Activated T-helper 2 cell treated with anti-CD3 and anti-CD28 coated beads, Interferon-gamma antibody, Interleukin-2, Interleukin-4, amounts not matched to agents 10 μg/mL and 5 μg/mL and 100 μg/mL, durations not matched to agents 14 hours and 24 hours and 36 hours (primary cell): ENCODE results near the gene NGDN. TPM values are rescaled to one million over a fixed set of nuclear protein-coding genes. Genes with fewer than 3 reads are reported as not detected.
"Not testable (repeated sequence)": the region's sequence is repeated elsewhere in the genome, so short reads cannot be mapped to it uniquely, and the experiment has no call there.

Experiments
- DNase-seq: peaks from one replicate; pipeline ENCODE4 v3.0.0; 2021; ENCODE audit warnings: low spot score
- H3K27ac Mint-ChIP-seq: one replicate; pipeline ENCODE4 v1.8.0; 2021; ENCODE audit warnings: mixed read lengths
- H3K27me3 Mint-ChIP-seq: one replicate; pipeline ENCODE4 v1.8.0; 2021; ENCODE audit warnings: low read depth, mixed read lengths
- H3K36me3 Mint-ChIP-seq: one replicate; pipeline ENCODE4 v1.8.0; 2021; ENCODE audit warnings: low read depth, mixed read lengths
- H3K4me1 Mint-ChIP-seq: one replicate; pipeline ENCODE4 v1.8.0; 2021; ENCODE audit warnings: low read depth, mixed read lengths
- H3K4me3 Mint-ChIP-seq: one replicate; pipeline ENCODE4 v1.8.0; 2021; ENCODE audit warnings: low read depth, mild to moderate bottlenecking, moderate library complexity, mixed read lengths
- H3K9me3 Mint-ChIP-seq: one replicate; pipeline ENCODE4 v1.8.0; 2021; ENCODE audit warnings: mixed read lengths
- intact Hi-C: fragments of 100-400 bp; cut with micrococcal nuclease; formaldehyde crosslinking; loops from one replicate; pipeline ENCODE4 v1.15.1; 2023
- total RNA-seq: library from RNA; stranded (reverse); gene quantifications from 2 replicates; pipeline ENCODE4 v1.2.3, GENCODE V29; 2022

NGDN gene
- total RNA-seq, 1 donor from 2014 or later = 65.6 TPM

DNA sequence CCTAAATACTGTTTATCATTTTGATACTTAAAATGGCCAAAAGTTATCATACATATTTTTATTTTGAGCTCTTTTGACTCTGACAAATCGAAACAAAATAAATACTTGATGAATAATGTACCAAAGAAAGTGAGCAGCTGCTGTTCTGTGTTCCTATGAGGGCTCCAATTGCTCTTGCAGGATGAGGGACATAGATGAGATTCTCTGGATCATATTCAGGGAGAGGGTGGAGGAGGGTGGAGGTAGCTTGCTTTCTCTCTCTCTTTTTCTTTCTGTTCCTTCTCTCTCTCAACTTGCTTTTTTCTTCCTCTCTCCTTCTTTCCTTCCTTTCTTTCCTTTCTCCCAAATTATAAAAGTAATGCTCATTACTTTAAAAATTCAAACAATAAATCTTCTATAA, 25.2 kb upstream of the NGDN start:
- Mint-ChIP-seq H3K36me3 (no peaks in the 10 kb centered on the region), H3K27ac (no peak overlapping the region), H3K27me3 (peaks cover 4% of the 10 kb centered on the region), H3K9me3 (no peaks in the 10 kb centered on the region), H3K4me1 (no peaks in the 10 kb centered on the region), H3K4me3 (no peak overlapping the region)
- no peak for DNase-seq
- intact Hi-C loops = no loop called here

DNA sequence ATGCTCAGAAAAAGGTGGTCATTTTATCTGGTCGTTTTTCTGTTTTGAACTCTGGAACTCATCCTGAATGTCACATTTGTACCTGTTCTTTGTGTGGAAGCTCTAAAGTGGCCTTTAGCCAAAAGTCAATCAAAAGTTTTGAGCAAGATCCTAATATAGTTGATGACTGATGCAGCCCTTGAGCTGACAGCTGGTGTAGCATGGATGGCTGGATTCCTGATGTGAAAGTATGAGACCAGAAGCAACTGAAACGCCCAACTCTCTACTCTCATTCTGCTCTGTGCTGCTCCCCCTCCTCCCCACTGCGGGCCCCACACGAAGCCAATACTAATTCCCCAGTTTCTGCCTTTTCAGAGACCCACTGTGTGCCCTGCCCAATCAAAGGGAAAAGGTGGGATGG, 23.7 kb upstream of the NGDN start:
- Mint-ChIP-seq H3K4me1 (no peaks in the 10 kb centered on the region), H3K36me3 (no peaks in the 10 kb centered on the region), H3K27me3 (peaks cover 4% of the 10 kb centered on the region), H3K27ac (no peak overlapping the region), H3K9me3 (no peaks in the 10 kb centered on the region), H3K4me3 (no peak overlapping the region)
- intact Hi-C loops = no loop called here
- no peak for DNase-seq

DNA sequence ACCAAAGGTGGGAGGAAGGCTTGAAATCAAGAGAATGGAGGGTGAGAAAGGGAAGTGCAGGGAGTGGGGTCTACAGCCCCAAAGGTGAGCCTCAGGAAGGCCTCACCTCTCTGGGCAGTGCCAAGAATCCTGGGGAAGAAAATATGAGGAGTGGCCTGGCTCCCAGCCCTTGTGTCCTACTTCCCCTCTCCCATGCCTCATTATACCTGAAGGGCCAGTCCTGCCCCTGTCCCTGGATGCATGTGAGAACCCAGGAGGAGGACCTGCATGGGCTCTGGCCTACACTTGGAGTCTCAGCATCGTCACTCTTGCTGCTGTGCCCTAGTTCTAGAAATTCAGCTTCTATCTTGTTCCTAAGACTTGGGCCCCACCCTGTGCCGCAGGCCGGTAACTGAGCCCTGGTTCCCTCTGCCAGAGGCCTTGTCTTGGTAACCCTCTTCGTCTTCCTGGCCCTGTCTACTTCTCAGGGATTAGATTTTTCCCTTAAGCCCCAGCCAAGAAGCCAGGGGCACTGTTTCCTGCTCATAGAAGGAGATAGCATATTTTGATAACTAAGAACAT, 23.1 kb upstream of the NGDN start:
- Mint-ChIP-seq H3K4me3 (no peak overlapping the region), H3K4me1 (no peaks in the 10 kb centered on the region), H3K9me3 (no peaks in the 10 kb centered on the region), H3K36me3 (no peaks in the 10 kb centered on the region), H3K27ac (no peak overlapping the region), H3K27me3 (peaks cover 2% of the 10 kb centered on the region)
- intact Hi-C loops = no loop called here
- DNase-seq = no peak

DNA sequence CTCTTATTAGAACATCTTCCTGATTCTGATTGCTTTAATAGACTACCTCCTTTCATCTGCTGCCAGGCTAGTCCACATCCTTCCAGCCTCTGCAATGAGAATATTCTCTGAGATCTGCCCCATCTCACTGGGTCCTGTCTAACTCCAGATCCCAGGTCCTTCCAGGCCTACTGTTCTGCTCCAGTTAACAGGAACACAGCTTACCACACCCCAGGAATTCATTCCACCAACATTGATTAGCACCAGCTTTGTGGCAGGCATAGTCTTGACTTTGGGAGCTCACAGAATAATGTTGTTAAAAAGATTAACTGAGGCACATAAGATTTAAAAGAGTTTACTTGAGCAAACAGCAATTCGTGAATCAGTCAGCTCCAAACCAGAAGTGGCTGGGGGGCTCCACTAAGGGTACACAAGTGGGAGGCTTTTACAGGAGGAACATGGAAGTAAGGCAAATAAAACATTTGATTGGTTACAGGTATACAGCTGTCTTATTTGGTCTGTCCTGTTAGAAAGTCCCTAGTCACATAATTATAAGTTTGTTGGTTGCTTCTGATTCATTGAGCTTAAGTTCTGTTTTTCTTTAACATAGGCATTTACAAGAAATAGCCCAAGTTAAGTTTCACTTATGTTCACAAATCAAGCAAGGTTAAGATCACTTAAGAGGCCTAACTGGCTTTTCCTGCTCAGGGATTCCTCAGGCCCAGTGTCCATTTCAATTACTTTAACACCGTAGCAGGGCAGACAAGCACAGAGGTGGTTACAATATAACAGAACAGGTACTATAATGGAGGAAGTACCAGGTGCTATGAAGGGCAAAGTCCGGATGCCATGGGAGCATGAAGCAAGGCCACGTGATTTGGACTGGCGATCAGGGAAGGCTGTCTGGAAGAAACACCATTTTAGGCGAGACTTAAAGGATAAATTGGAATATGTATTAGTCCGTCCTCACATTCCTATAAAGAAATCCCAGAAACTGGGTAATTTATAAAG, 21.8 kb upstream of the NGDN start:
- Mint-ChIP-seq H3K9me3 (no peaks in the 10 kb centered on the region), H3K36me3 (no peaks in the 10 kb centered on the region), H3K4me1 (no peaks in the 10 kb centered on the region), H3K27me3 (peaks cover 3% of the 10 kb centered on the region), H3K27ac (peak overlapping the region; percentile 2), H3K4me3 (no peak overlapping the region)
- intact Hi-C loops = no loop called here
- no peak for DNase-seq

DNA sequence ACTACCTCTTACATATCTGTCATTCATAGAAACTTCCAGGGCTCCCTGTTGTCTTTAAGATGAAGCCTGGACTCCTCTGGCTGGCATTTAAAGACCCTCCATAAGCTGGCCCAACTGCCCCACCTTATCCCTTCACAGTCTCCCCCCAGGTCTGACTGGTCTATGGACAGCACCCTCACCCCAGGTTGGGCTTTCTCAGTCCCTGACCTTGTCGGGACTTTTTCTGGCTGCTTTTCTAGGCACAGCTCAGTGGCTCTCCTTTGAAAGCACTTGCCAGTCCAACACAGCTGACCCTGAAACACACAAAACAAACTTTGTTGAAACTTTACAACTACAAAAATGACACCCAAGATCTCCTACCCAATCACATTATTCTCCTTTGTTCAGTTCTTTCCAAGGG, 20.2 kb upstream of the NGDN start:
- H3K27ac Mint-ChIP-seq = no peak overlapping the region
- intact Hi-C loops = no loop called here
- no peak overlapping the region for H3K4me3 Mint-ChIP-seq
- DNase-seq = no peak
- H3K36me3 Mint-ChIP-seq = no peaks in the 10 kb centered on the region
- no peaks in the 10 kb centered on the region for H3K4me1 Mint-ChIP-seq
- H3K27me3 Mint-ChIP-seq = peaks cover 8% of the 10 kb centered on the region
- H3K9me3 Mint-ChIP-seq = no peaks in the 10 kb centered on the region

DNA sequence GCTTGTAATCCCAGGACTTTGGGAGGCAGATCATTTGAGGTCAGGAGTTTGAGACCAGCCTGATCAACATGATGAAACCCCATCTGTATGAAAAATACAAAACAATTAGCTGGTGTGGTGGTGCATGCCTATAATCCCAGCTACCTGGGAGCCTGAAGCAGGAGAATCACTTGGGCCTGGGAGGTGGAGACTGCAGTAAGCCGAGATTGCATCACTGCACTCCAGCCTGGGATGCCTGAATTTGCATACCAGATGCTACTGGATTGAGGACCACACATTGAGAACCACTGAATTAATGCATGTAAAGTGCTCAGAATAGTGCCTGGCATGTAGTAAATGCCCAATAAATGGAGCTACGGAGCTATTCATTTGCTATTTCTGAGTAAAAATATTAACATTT, 19.1 kb upstream of the NGDN start:
- DNase-seq = no peak
- Mint-ChIP-seq H3K36me3 (no peaks in the 10 kb centered on the region), H3K27me3 (peaks cover 14% of the 10 kb centered on the region), H3K4me1 (no peaks in the 10 kb centered on the region), H3K27ac (no peak overlapping the region), H3K4me3 (no peak overlapping the region), H3K9me3 (no peaks in the 10 kb centered on the region)
- intact Hi-C loops = no loop called here

DNA sequence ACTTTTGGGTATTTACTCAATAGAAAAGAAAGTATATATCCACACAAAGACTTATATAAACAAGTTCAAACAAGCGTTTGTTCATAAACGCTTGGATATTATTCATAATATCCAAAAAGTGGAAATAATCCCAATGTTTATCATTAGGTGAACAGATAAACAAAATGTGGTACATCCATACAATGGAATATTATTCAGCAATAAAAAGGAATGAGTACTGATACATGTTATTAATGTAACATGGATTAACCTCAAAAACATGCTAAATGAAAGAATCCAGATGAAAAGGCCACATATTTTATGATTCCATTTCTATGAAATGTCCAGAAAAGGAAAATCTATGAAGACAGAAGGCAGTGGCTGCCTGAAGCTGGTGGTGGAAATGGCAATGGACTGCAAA, 17.3 kb upstream of the NGDN start:
- Mint-ChIP-seq H3K36me3 (no peaks in the 10 kb centered on the region), H3K27ac (no peak overlapping the region), H3K9me3 (no peaks in the 10 kb centered on the region), H3K4me1 (no peaks in the 10 kb centered on the region), H3K27me3 (peaks cover 15% of the 10 kb centered on the region), H3K4me3 (no peak overlapping the region)
- intact Hi-C loops = no loop called here
- no peak for DNase-seq

DNA sequence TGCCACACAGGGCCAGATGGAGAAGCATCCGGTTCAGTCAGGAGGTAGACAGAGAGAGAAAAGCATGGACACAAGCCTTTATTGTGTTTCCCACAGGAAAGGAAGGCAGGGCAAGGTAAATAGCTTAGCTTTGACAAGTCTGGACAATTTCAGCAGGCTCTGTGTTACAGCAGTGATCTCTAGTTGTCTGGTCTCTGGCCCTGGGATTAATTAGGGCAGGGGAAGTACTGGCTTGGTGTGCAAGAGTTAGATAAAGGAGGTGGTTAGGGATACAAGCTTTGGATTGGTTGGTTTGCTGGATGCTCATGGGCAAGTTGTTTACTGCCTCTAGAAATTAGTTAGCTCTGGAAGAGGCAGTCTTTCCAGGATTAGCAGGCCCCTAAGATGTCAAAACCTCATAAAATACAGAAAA, 15.1 kb upstream of the NGDN start:
- no peak for DNase-seq
- no peak overlapping the region for H3K4me3 Mint-ChIP-seq
- intact Hi-C loops = no loop called here
- no peaks in the 10 kb centered on the region for H3K36me3 Mint-ChIP-seq
- no peaks in the 10 kb centered on the region for H3K9me3 Mint-ChIP-seq
- H3K27ac Mint-ChIP-seq = no peak overlapping the region
- peaks cover 23% of the 10 kb centered on the region for H3K27me3 Mint-ChIP-seq
- H3K4me1 Mint-ChIP-seq = no peaks in the 10 kb centered on the region

DNA sequence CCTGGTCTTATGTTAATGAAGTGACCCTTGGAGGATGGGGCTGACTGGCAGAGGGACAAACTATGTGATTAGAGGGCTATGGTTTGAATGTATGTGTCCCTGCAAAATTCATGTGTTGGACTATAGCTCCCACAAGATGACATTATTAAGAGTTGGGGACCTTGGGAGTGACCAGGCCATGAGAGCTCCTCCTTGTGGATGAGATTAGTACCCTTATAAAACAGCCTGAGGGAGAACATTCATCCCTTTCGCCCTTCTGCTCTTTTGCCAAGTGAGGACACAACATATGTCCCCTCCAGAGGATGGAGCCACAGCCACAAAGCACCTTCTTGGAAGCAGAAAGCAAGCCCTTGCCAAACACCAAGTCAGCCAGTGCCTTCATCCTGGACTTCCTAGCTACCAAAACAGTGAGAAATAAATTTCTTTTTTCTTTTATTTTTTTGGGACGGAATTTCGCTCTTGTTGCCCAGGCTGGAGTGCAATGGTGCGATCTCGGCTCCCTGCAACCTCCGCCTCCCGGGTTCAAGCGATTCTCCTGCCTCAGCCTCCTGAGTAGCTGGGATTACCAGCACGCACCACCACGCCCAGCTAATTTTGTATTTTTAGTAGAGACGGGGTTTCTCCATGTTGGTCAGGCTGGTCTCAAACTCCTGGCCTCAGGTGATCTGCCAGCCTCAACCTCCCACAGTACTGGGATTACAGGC, 12.5 kb upstream of the NGDN start:
- H3K4me1 Mint-ChIP-seq, intact Hi-C loops, H3K9me3 Mint-ChIP-seq, H3K27ac Mint-ChIP-seq, H3K36me3 Mint-ChIP-seq, DNase-seq, H3K4me3 Mint-ChIP-seq: not testable (repeated sequence)
- H3K27me3 Mint-ChIP-seq = peaks cover 30% of the 10 kb centered on the region

DNA sequence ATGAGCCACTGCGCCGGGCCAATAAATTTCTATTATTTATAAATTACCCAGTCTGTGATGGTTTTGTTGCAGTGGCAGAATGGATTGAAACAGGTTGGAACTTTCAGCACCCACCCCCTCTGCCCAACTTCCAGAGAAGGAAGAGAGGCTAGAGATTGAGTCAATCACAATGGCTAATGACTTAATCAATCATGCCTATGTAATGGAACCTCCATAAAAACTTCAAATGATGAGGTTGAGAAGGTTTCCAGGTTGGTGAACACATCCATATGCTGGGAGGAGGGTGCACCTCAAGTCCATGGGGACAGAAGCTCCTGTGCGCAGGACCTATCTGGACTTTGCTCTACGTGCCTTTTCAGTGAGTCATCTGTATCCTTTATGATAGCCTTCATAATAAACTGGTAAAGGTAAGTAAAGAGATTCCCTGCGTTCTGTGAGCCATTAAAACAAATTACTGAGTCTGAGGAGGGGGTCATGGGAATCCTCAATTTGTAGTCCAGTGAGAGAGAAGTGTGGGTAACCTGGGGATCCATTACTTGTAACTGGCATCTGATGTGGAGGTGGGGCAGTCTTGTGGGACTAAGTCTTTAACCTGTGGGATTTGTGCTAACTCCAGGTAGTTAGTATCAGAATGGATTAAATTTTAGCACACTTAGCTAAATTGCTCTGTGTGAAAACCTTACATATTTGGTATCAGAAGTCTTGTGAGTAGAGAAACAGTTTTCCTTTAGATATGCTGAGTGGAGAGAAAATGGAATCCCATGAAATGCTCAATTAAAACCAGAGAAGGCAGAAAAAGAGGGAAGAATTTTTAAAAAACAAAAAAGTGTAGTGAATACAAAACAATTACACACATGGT, 11.7 kb upstream of the NGDN start:
- H3K9me3 Mint-ChIP-seq = no peaks in the 10 kb centered on the region
- intact Hi-C loops = no loop called here
- no peaks in the 10 kb centered on the region for H3K4me1 Mint-ChIP-seq
- no peaks in the 10 kb centered on the region for H3K36me3 Mint-ChIP-seq
- no peak for DNase-seq
- no peak overlapping the region for H3K27ac Mint-ChIP-seq
- H3K27me3 Mint-ChIP-seq = peaks cover 30% of the 10 kb centered on the region
- no peak overlapping the region for H3K4me3 Mint-ChIP-seq

DNA sequence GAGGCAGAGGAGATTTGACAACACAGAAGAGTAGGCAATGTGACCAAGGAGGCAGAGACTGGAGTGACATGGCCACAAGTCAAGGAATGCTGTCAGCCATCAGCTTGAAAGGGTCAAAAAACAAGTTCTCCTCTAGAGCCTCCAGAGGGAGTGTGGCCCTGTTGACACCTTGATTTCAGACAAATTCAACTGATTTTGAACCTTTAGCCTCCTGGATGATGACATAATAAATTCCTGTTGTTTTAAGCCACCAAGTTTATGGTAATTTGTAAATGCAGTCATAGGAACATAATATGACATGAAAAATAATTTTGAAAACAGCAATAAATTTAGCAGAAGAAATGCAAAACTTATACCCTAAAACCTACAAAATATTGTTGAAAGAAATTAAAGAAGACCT, 8.5 kb upstream of the NGDN start:
- no peak overlapping the region for H3K4me3 Mint-ChIP-seq
- intact Hi-C loops = no loop called here
- no peaks in the 10 kb centered on the region for H3K9me3 Mint-ChIP-seq
- no peaks in the 10 kb centered on the region for H3K4me1 Mint-ChIP-seq
- no peak for DNase-seq
- H3K27me3 Mint-ChIP-seq = peaks cover 17% of the 10 kb centered on the region
- H3K36me3 Mint-ChIP-seq = no peaks in the 10 kb centered on the region
- no peak overlapping the region for H3K27ac Mint-ChIP-seq

DNA sequence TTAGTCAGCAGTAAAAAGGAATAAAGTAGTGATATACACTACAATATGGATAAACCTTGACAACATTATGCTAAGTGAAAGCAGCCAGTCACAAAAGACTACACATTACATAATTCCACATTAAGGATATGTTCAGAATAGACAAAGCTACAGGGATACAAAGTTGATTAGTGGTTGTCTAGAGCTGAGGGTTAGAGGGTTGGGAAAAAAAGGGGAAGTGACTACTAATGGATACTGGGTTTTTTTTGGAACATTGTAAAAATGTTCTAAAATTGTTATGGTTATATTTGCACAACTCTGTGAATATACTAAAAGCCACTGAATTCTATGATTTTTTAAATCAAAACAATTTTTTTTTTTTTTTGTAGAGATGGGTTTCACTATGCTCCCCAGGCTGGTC, 4.8 kb upstream of the NGDN start:
- no peak for DNase-seq
- Mint-ChIP-seq H3K4me1 (no peaks in the 10 kb centered on the region), H3K9me3 (no peaks in the 10 kb centered on the region), H3K36me3 (no peaks in the 10 kb centered on the region), H3K27ac (no peak overlapping the region), H3K27me3 (peaks cover 6% of the 10 kb centered on the region), H3K4me3 (no peak overlapping the region)
- intact Hi-C loops = no loop called here
